Activated naive CD4-positive, alpha-beta T cell treated with anti-CD3 and anti-CD28 coated beads, Interleukin-2, amount 10 ng/mL, durations not matched to agents 5 hours and 36 hours (primary cell): ENCODE results near the gene HLA-E. TPM values are rescaled to one million over a fixed set of nuclear protein-coding genes. Genes with fewer than 3 reads are reported as not detected.

Experiments used
- total RNA-seq, 2 experiments: library from RNA; stranded (reverse); gene quantifications; one replicate each; pipeline ENCODE4 v1.2.3, GENCODE V29; 2021

The HLA-E gene
- total RNA-seq, result 100 to 1,000 TPM; 919 to 935 TPM

DNA sequence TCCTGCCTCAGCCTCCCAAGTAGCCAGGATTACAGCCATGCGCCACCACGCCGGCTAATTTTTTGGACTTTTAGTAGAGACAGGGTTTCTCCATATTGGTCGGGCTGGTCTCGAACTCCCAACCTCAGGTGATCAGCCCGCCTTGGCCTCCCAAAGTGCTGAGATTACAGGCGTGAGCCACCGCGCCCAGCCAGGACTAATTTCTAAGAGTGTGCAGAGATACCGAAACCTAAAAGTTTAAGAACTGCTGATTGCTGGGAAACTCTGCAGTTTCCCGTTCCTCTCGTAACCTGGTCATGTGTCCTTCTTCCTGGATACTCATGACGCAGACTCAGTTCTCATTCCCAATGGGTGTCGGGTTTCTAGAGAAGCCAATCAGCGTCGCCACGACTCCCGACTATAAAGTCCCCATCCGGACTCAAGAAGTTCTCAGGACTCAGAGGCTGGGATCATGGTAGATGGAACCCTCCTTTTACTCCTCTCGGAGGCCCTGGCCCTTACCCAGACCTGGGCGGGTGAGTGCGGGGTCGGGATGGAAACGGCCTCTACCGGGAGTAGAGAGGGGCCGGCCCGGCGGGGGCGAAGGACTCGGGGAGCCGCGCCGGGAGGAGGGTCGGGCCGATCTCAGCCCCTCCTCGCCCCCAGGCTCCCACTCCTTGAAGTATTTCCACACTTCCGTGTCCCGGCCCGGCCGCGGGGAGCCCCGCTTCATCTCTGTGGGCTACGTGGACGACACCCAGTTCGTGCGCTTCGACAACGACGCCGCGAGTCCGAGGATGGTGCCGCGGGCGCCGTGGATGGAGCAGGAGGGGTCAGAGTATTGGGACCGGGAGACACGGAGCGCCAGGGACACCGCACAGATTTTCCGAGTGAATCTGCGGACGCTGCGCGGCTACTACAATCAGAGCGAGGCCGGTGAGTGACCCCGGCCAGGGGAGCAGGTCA lies at the start of gene HLA-E:
Gene HLA-E (plus strand): TSS at position 429 of the 945 bp plus-strand sequence. CDS start 23 bp downstream, at position 452.

Other genes with a start within 250 kb of the HLA-E start
- 10 to 100 TPM; 15.3 to 17.2 TPM for gene TRIM39, start 162.6 kb upstream of the HLA-E start, total RNA-seq
- 10 to 100 TPM; 35.2 to 37.7 TPM for gene RPP21, start 144.4 kb upstream of the HLA-E start, total RNA-seq
- gene GNL1, start 67.0 kb downstream of the HLA-E start, total RNA-seq, result 10 to 100 TPM; 65.9 to 67.0 TPM
- 10 to 100 TPM; 14.9 to 16.1 TPM for gene PRR3, start 67.8 kb downstream of the HLA-E start, total RNA-seq
- 10 to 100 TPM; 67.6 to 72.8 TPM for gene ABCF1, start 81.9 kb downstream of the HLA-E start, total RNA-seq
- gene PPP1R10, start 127.7 kb downstream of the HLA-E start, total RNA-seq, result 100 to 1,000 TPM; 109 to 115 TPM
- gene MRPS18B, start 128.3 kb downstream of the HLA-E start, total RNA-seq, result 10 to 100 TPM; 36.7 to 39.8 TPM
- gene ATAT1, start 137.4 kb downstream of the HLA-E start, total RNA-seq, result 1 to 10 TPM; 8.4 to 9.6 TPM
- gene C6orf136, start 157.6 kb downstream of the HLA-E start, total RNA-seq, result 10 to 100 TPM; 19.5 to 24.2 TPM
- 10 to 100 TPM; 34.3 to 36.2 TPM for gene DHX16, start 183.5 kb downstream of the HLA-E start, total RNA-seq
- 100 to 1,000 TPM; 247 to 254 TPM for gene PPP1R18, start 197.1 kb downstream of the HLA-E start, total RNA-seq
- gene NRM, start 201.5 kb downstream of the HLA-E start, total RNA-seq, result 10 to 100 TPM; 40.5 to 44.6 TPM
- gene MDC1, start 227.8 kb downstream of the HLA-E start, total RNA-seq, result 10 to 100 TPM; 55.0 to 57.5 TPM
- gene TUBB, start 230.8 kb downstream of the HLA-E start, total RNA-seq, result 1,000 to 10,000 TPM; 1,002 to 1,008 TPM